WTC11 (cell line): ENCODE results near the gene STRA8. TPM values are rescaled to one million over a fixed set of nuclear protein-coding genes. Genes with fewer than 3 reads are reported as not detected.

Experiments
- ATAC-seq: fragments of 200-7000 bp; cut with Tn5 transposase; 2 replicates; pipeline ENCODE4 v1.10.0; 2021; ENCODE audit warnings: mild to moderate bottlenecking, moderate library complexity
- CTCF ChIA-PET: fragments of 300-600 bp; sonication (Branson Sonifier 250); formaldehyde crosslinking; loops from one replicate; lab custom pipeline; 2021; ENCODE audit warnings: antibody characterized with exemption; lab: Charles Lee
- POLR2A ChIA-PET: fragments of 350-600 bp; sonication (Branson Sonifier 250); formaldehyde crosslinking; loops from one replicate; lab custom pipeline; 2021; ENCODE audit warnings: antibody characterized with exemption; lab: Charles Lee
- DNase-seq: peaks from one replicate; pipeline ENCODE4 v3.0.0; 2021; ENCODE audit warnings: low spot score
- H3K27ac Mint-ChIP-seq: 2 replicates; pipeline ENCODE4 v1.8.0; 2021; ENCODE audit warnings: mixed read lengths
- H3K27me3 Mint-ChIP-seq: 2 replicates; pipeline ENCODE4 v1.8.0; 2021; ENCODE audit warnings: low read depth, mild to moderate bottlenecking, moderate library complexity, mixed read lengths
- H3K36me3 Mint-ChIP-seq: 2 replicates; pipeline ENCODE4 v1.8.0; 2021; ENCODE audit warnings: mixed read lengths
- H3K4me1 Mint-ChIP-seq: 2 replicates; pipeline ENCODE4 v1.8.0; 2022; ENCODE audit warnings: mixed read lengths
- H3K4me3 Mint-ChIP-seq: 2 replicates; pipeline ENCODE4 v1.8.0; 2021; ENCODE audit warnings: mild to moderate bottlenecking, moderate library complexity, mixed read lengths
- H3K9me3 Mint-ChIP-seq: 2 replicates; pipeline ENCODE4 v1.8.0; 2021; ENCODE audit warnings: mixed read lengths
- AR ChIP-seq: fragments of 250-450 bp; sonication (Bioruptor Pico); IDR thresholded peaks from 2 replicates; pipeline ENCODE4 v1.9.0; 2021; ENCODE audit warnings: mild to moderate bottlenecking
- ATF3 ChIP-seq: sonication (generic); formaldehyde crosslinking; conservative IDR thresholded peaks from 2 replicates; pipeline ENCODE4 v1.8.1; 2022; ENCODE audit warnings: mild to moderate bottlenecking, missing genetic modification reagents
- CDX4 ChIP-seq: fragments of 250-450 bp; sonication (Bioruptor Pico); IDR thresholded peaks from 2 replicates; pipeline ENCODE4 v1.9.0; 2021; ENCODE audit warnings: moderate library complexity, mild to moderate bottlenecking, inconsistent platforms, borderline replicate concordance
- E2F1 ChIP-seq: sonication (generic); formaldehyde crosslinking; IDR thresholded peaks from 2 replicates; pipeline ENCODE4 v1.8.0; 2022; ENCODE audit warnings: mild to moderate bottlenecking, missing genetic modification reagents
- EMX1 ChIP-seq: fragments of 250-450 bp; sonication (Bioruptor Pico); IDR thresholded peaks from 2 replicates; pipeline ENCODE4 v1.8.0; 2021; ENCODE audit warnings: mild to moderate bottlenecking
- ESRRA ChIP-seq: sonication (generic); formaldehyde crosslinking; IDR thresholded peaks from 2 replicates; pipeline ENCODE4 v1.8.1; 2022; ENCODE audit warnings: mild to moderate bottlenecking, missing genetic modification reagents, borderline replicate concordance
- FOXJ3 ChIP-seq: sonication (generic); formaldehyde crosslinking; IDR thresholded peaks from 2 replicates; pipeline ENCODE4 v1.9.0; 2021; ENCODE audit warnings: missing genetic modification reagents, mild to moderate bottlenecking, borderline replicate concordance
- IRF1 ChIP-seq: sonication (generic); formaldehyde crosslinking; IDR thresholded peaks from 2 replicates; pipeline ENCODE4 v1.8.0; 2023; ENCODE audit warnings: missing genetic modification reagents
- KAT7 ChIP-seq: sonication (generic); formaldehyde crosslinking; IDR thresholded peaks from 2 replicates; pipeline ENCODE4 v1.8.1; 2023; ENCODE audit warnings: missing genetic modification reagents, mild to moderate bottlenecking, borderline replicate concordance
- MLX ChIP-seq: sonication (generic); formaldehyde crosslinking; IDR thresholded peaks from 2 replicates; pipeline ENCODE4 v1.8.1; 2023; ENCODE audit warnings: mild to moderate bottlenecking, missing genetic modification reagents, moderate library complexity
- MYBL2 ChIP-seq: sonication (generic); formaldehyde crosslinking; IDR thresholded peaks from 2 replicates; pipeline ENCODE4 v1.8.1; 2023; ENCODE audit warnings: mild to moderate bottlenecking, moderate library complexity, missing genetic modification reagents
- NFATC4 ChIP-seq: fragments of 250-450 bp; sonication (Bioruptor Pico); IDR thresholded peaks from 2 replicates; pipeline ENCODE4 v1.9.0; 2021; ENCODE audit warnings: mild to moderate bottlenecking
- NFE2L1 ChIP-seq: sonication (generic); formaldehyde crosslinking; IDR thresholded peaks from 2 replicates; pipeline ENCODE4 v1.8.1; 2023; ENCODE audit warnings: missing genetic modification reagents
- NR1H2 ChIP-seq: sonication (generic); formaldehyde crosslinking; IDR thresholded peaks from 2 replicates; pipeline ENCODE4 v1.9.0; 2021; ENCODE audit warnings: mild to moderate bottlenecking, moderate library complexity, missing genetic modification reagents
- PRDM15 ChIP-seq: sonication (generic); formaldehyde crosslinking; IDR thresholded peaks from 2 replicates; pipeline ENCODE4 v1.8.0; 2022; ENCODE audit warnings: missing genetic modification reagents
- USF2 ChIP-seq: sonication (generic); formaldehyde crosslinking; IDR thresholded peaks from 2 replicates; pipeline ENCODE4 v1.8.1; 2023; ENCODE audit warnings: mild to moderate bottlenecking, missing genetic modification reagents, moderate library complexity
- ZNF232 ChIP-seq: sonication (generic); formaldehyde crosslinking; IDR thresholded peaks from 2 replicates; pipeline ENCODE4 v1.8.0; 2022; ENCODE audit warnings: mild to moderate bottlenecking, missing genetic modification reagents
- ZNF263 ChIP-seq: sonication (generic); formaldehyde crosslinking; IDR thresholded peaks from 2 replicates; pipeline ENCODE4 v1.8.1; 2022; ENCODE audit warnings: low read depth, mild to moderate bottlenecking, moderate library complexity, missing genetic modification reagents
- ZNF396 ChIP-seq: fragments of 250-450 bp; sonication (Bioruptor Pico); IDR thresholded peaks from 2 replicates; pipeline ENCODE4 v1.8.0; 2021; ENCODE audit warnings: mild to moderate bottlenecking, moderate library complexity, borderline replicate concordance
- total RNA-seq: library from RNA; stranded (reverse); gene quantifications from 3 replicates; pipeline ENCODE4 v1.2.3, GENCODE V29; 2021

The STRA8 gene
- total RNA-seq, 1 experiment from 2014 or later, result not detected

GRCh38 chr7:135272303-135272702, 38.7 kb downstream of the STRA8 start (continued):
- TF ChIP-seq PRDM15 (CRISPR knock-in tag) (no peak), NFE2L1 (CRISPR knock-in tag) (no peak), NFATC4 (CRISPR knock-in tag) (no peak)

- DNase-seq, result no peak
Measured at GRCh38 chr7:135273581-135273980, 39.9 kb downstream of the STRA8 start.

More at GRCh38 chr7:135273581-135273980, 39.9 kb downstream of the STRA8 start:
- Mint-ChIP-seq H3K9me3 (peaks cover 19% of the 10 kb centered on the region), H3K4me1 (no peaks in the 10 kb centered on the region), H3K4me3 (no peak overlapping the region), H3K36me3 (no peaks in the 10 kb centered on the region), H3K27me3 (no peaks in the 10 kb centered on the region; the same call in 1 of the 2 replicates), H3K27ac (no peak overlapping the region)
- ChIA-PET POLR2A (no interaction called here), CTCF (interaction anchor here (0.5 to 3.5 kb wide), 13 partner anchors 16 to 431 kb away, joined by 3 to 64 read pairs (median 7); no protein-coding TSS in a partner anchor)
- TF ChIP-seq USF2 (CRISPR knock-in tag) (no peak), ZNF263 (CRISPR knock-in tag) (no peak), ZNF232 (CRISPR knock-in tag) (no peak), ESRRA (no peak), CDX4 (CRISPR knock-in tag) (no peak), ATF3 (no peak), AR (CRISPR knock-in tag) (no peak), E2F1 (CRISPR knock-in tag) (no peak), FOXJ3 (no peak), KAT7 (no peak), EMX1 (CRISPR knock-in tag) (no peak), ZNF396 (CRISPR knock-in tag) (no peak), IRF1 (CRISPR knock-in tag) (no peak), NR1H2 (CRISPR knock-in tag) (no peak), MYBL2 (no peak), MLX (CRISPR knock-in tag) (no peak)
- ATAC-seq, result no peak
